Endothelial cell of umbilical vein (primary cell): ENCODE data around the gene DOP1B. TPM values are rescaled to one million over a fixed set of nuclear protein-coding genes. Genes with fewer than 3 reads are reported as not detected.

Source experiments
- BruUV-seq: library from RNA; stranded (reverse); fragments of 400-500 nt; replicated peaks from 2 replicates; lab custom pipeline; 2021; lab: Mats Ljungman, UMichigan
- CTCF ChIA-PET: fragments of 300-600, 350-600 bp; sonication (Branson Sonifier 250); formaldehyde crosslinking; loops from one replicate; lab custom pipeline; 2021; ENCODE audit warnings: antibody characterized with exemption, inconsistent platforms; lab: Charles Lee
- POLR2A ChIA-PET: fragments of 300-600, 350-600 bp; sonication (Branson Sonifier 250); formaldehyde crosslinking; loops from one replicate; lab custom pipeline; 2021; ENCODE audit warnings: antibody characterized with exemption, inconsistent platforms; lab: Charles Lee
- DNase-seq: peaks from one replicate; pipeline ENCODE4 v3.0.0-alpha.2; 2011; ENCODE audit warnings: low read depth, low spot score
- FAIRE-seq: peaks from 2 replicates; lab custom pipeline; 2011; peaks lifted over from hg19 to GRCh38; lab: Jason Lieb, UNC
- H2AFZ ChIP-seq: 2 replicates; pipeline ENCODE4 v1.6.0; 2012; ENCODE audit warnings: low read depth, low read length, control low read depth, inconsistent platforms
- H3K27ac ChIP-seq: 2 replicates; pipeline ENCODE4 v1.5.1; 2011; ENCODE audit warnings: low read depth, mild to moderate bottlenecking, control low read depth, low read length, moderate library complexity; ENCODE audit not compliant: insufficient read depth
- H3K27me3 ChIP-seq, 2 experiments: 2 replicates each; pipeline versions ENCODE4 v1.6.0 to v1.6.1; 2011; ENCODE audit warnings: low read length in 2 of 2, mixed read lengths in 1 of 2; ENCODE audit not compliant: control insufficient read depth in 2 of 2, insufficient read depth in 2 of 2
- H3K36me3 ChIP-seq, 2 experiments: 2 replicates in 1 of 2; 3 replicates in 1 of 2; pipeline ENCODE4 v1.5.1; 2011; ENCODE audit warnings: low read length in 2 of 2, mild to moderate bottlenecking in 1 of 2, moderate library complexity in 1 of 2; ENCODE audit not compliant: control insufficient read depth in 2 of 2, insufficient read depth in 2 of 2; ENCODE audit errors: extremely low read depth in 1 of 2
- H3K4me1 ChIP-seq: 3 replicates; pipeline ENCODE4 v1.5.1; 2011; ENCODE audit warnings: mild to moderate bottlenecking, low read length; ENCODE audit not compliant: control insufficient read depth, insufficient read depth; ENCODE audit errors: extremely low read depth
- H3K4me2 ChIP-seq: 2 replicates; pipeline ENCODE4 v1.6.1; 2011; ENCODE audit warnings: low read length, control low read depth, mixed read lengths; ENCODE audit not compliant: insufficient read depth
- H3K4me3 ChIP-seq, 3 experiments: fragments of 200-600 bp in 1 of 3; sonication (generic), shearing (Covaris generic) in 1 of 3; replicated peaks in 1 of 3; 2 replicates each; pipeline ENCODE4 v1.5.1; 2011 to 2016; ENCODE audit warnings: control low read depth in 3 of 3, low read length in 3 of 3, mild to moderate bottlenecking in 2 of 3, inconsistent platforms in 1 of 3, low read depth in 1 of 3, moderate library complexity in 1 of 3; ENCODE audit not compliant: insufficient read depth in 1 of 3
- H3K79me2 ChIP-seq: 2 replicates; pipeline ENCODE4 v1.6.0; 2012; ENCODE audit warnings: low read length, inconsistent platforms; ENCODE audit not compliant: control insufficient read depth, insufficient read depth
- H3K9ac ChIP-seq: replicated peaks from 2 replicates; pipeline ENCODE3; 2011; ENCODE audit warnings: low read length, control low read depth; ENCODE audit not compliant: insufficient read depth; ENCODE audit errors: extremely low read depth
- H3K9me1 ChIP-seq: replicated peaks from 3 replicates; pipeline ENCODE4 v1.6.0; 2011; ENCODE audit warnings: mild to moderate bottlenecking, low read length; ENCODE audit not compliant: control insufficient read depth, insufficient read depth; ENCODE audit errors: extremely low read depth
- H3K9me3 ChIP-seq: replicated peaks from 2 replicates; pipeline ENCODE4 v1.5.1; 2012; ENCODE audit warnings: low read length, inconsistent platforms; ENCODE audit not compliant: control insufficient read depth, insufficient read depth
- H4K20me1 ChIP-seq: replicated peaks from 2 replicates; pipeline ENCODE3; 2011; ENCODE audit warnings: mild to moderate bottlenecking, low read length; ENCODE audit not compliant: control insufficient read depth, insufficient read depth; ENCODE audit errors: extremely low read depth
- EZH2 ChIP-seq: IDR thresholded peaks from 2 replicates; pipeline ENCODE4 v1.6.1; 2012; ENCODE audit warnings: borderline replicate concordance, low read depth, mild to moderate bottlenecking, moderate library complexity, low read length, inconsistent platforms; ENCODE audit not compliant: severe bottlenecking
- FOS ChIP-seq: IDR thresholded peaks from 2 replicates; pipeline ENCODE4 v1.6.1; 2011; ENCODE audit warnings: mild to moderate bottlenecking, low read length, moderate library complexity, borderline replicate concordance; ENCODE audit not compliant: insufficient read depth
- GATA2 ChIP-seq: IDR thresholded peaks from 2 replicates; pipeline ENCODE4 v1.7.0; 2011; ENCODE audit warnings: low read depth, mild to moderate bottlenecking, moderate library complexity, mixed read lengths, low read length; ENCODE audit not compliant: insufficient read length, insufficient read depth
- JUN ChIP-seq: IDR thresholded peaks from 2 replicates; pipeline ENCODE4 v1.6.1; 2011; ENCODE audit warnings: borderline replicate concordance, low read depth; ENCODE audit not compliant: insufficient read length, insufficient read depth
- MYC ChIP-seq: IDR thresholded peaks from one replicate; pipeline ENCODE4 v1.6.1; 2011; ENCODE audit warnings: mild to moderate bottlenecking, low read depth, low read length
- POLR2A ChIP-seq: IDR thresholded peaks from 2 replicates; pipeline ENCODE4 v1.6.1; 2012; ENCODE audit warnings: low read depth, mild to moderate bottlenecking, control low read depth, low read length
- POLR2AphosphoS5 ChIP-seq: IDR thresholded peaks from 2 replicates; pipeline ENCODE4 v1.6.1; 2012; ENCODE audit warnings: low read depth, mild to moderate bottlenecking, control low read depth, low read length, moderate library complexity; ENCODE audit not compliant: insufficient read depth
- dilution Hi-C: fragments of 300-500 bp; cut with MboI; formaldehyde crosslinking; loops from one replicate; pipeline ENCODE4 v1.15.0; 2019; ENCODE audit warnings: low sequenced_read_pairs; ENCODE audit not compliant: extremely low pct_ligation_motif_present
- intact Hi-C: fragments of 100-400 bp; cut with micrococcal nuclease; formaldehyde crosslinking; loops from one replicate; pipeline ENCODE4 v1.10.0; 2022
- polyA plus RNA-seq, 4 experiments: library from polyadenylated mRNA; depleted of rRNA in 3 of 4; stranded (reverse) in 3 of 4; unstranded in 1 of 4; fragments of >200 nt; gene quantifications; 2 replicates each; pipeline versions ENCODE4 v1.2.1 to v1.2.3, GENCODE V29; 2011 to 2012; ENCODE audit warnings: missing spikeins in 1 of 4
- total RNA-seq: library from RNA; stranded (reverse); gene quantifications from 2 replicates; pipeline ENCODE4 v1.2.3, GENCODE V29; 2021
- TF ChIP-seq, protein P1 (sequence below): IDR thresholded peaks from 2 replicates; pipeline ENCODE4 v1.6.1; 2011; ENCODE audit not compliant: insufficient read depth, insufficient read length
- TF ChIP-seq, protein P2 (sequence below), 2 donors: IDR thresholded peaks; 1 replicate in 1 of 2; 2 replicates in 1 of 2; pipeline ENCODE4 v1.5.1; 2011; ENCODE audit warnings: low read length in 2 of 2, mild to moderate bottlenecking in 2 of 2, moderate library complexity in 2 of 2, control low read depth in 1 of 2, inconsistent platforms in 1 of 2, low read depth in 1 of 2; ENCODE audit not compliant: insufficient read depth in 1 of 2; ENCODE audit errors: extremely low read depth in 1 of 2

DOP1B gene
- total and polyA plus RNA-seq, 2 donors (not counting 3 experiments of a cell fraction or from before 2014, with no cell fraction given) = 3.7 to 9.9 TPM

DNA sequence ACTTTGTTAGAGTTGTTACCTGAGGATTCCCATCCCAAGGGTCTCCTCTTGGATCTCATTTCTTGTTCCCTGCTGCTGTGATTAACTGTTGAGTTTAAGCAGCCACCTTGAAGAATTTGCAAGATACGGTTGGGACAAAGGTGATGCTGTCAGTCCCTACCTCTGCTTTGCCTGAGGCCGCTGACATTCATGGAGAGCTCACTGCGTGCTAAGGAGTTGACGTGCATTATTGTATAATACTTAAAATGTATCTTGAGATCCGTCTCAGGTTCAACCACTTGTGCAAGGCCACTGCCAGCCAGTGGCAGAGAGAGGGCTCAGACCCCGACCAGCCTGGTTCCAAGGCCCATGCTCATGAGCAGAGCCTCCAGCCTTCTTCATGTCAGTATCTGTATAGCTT lies 14.2 kb downstream of the DOP1B start:
- Histone ChIP-seq H3K9me1 (no peaks in the 10 kb centered on the region), H3K36me3 (peaks cover 0 to 5% of the 10 kb centered on the region in 2 experiments), H3K9me3 (no peaks in the 10 kb centered on the region), H3K9ac (no peak overlapping the region), H3K4me2 (no peak overlapping the region), H4K20me1 (no peaks in the 10 kb centered on the region), H3K4me1 (no peaks in the 10 kb centered on the region), H3K4me3 (no peak overlapping the region), H3K27me3 (no peaks in the 10 kb centered on the region), H3K27ac (no peak overlapping the region), H2AFZ (no peak overlapping the region), H3K79me2 (no peaks in the 10 kb centered on the region)
- dilution Hi-C loops (no loop called here), intact Hi-C loops (no loop called here)
- POLR2A ChIA-PET = no interaction called here
- FAIRE-seq (no peak), DNase-seq (no peak)
- no TSS peak for BruUV-seq
- CTCF ChIA-PET = interaction anchor here (0.7 kb wide), 1 partner anchor 30 kb away, joined by 3 read pairs; no protein-coding TSS in a partner anchor
- TF ChIP-seq MYC (no peak), JUN (no peak), GATA2 (no peak), POLR2A (no peak), POLR2AphosphoS5 (no peak), EZH2 (no peak), FOS (no peak)
- TF ChIP-seq, protein P1, sequence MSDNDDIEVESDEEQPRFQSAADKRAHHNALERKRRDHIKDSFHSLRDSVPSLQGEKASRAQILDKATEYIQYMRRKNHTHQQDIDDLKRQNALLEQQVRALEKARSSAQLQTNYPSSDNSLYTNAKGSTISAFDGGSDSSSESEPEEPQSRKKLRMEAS = no peak
- TF ChIP-seq, protein P2, sequence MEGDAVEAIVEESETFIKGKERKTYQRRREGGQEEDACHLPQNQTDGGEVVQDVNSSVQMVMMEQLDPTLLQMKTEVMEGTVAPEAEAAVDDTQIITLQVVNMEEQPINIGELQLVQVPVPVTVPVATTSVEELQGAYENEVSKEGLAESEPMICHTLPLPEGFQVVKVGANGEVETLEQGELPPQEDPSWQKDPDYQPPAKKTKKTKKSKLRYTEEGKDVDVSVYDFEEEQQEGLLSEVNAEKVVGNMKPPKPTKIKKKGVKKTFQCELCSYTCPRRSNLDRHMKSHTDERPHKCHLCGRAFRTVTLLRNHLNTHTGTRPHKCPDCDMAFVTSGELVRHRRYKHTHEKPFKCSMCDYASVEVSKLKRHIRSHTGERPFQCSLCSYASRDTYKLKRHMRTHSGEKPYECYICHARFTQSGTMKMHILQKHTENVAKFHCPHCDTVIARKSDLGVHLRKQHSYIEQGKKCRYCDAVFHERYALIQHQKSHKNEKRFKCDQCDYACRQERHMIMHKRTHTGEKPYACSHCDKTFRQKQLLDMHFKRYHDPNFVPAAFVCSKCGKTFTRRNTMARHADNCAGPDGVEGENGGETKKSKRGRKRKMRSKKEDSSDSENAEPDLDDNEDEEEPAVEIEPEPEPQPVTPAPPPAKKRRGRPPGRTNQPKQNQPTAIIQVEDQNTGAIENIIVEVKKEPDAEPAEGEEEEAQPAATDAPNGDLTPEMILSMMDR (IDR thresholded peaks at IDR 0.05; ENCODE audit: extremely low read depth in 1 of 2, insufficient read depth in 1 of 2, low read depth in 1 of 2, low read length in 2 of 2) = no peak
